ENCODE results near the gene PPP2CA.

The PPP2CA gene

DNA sequence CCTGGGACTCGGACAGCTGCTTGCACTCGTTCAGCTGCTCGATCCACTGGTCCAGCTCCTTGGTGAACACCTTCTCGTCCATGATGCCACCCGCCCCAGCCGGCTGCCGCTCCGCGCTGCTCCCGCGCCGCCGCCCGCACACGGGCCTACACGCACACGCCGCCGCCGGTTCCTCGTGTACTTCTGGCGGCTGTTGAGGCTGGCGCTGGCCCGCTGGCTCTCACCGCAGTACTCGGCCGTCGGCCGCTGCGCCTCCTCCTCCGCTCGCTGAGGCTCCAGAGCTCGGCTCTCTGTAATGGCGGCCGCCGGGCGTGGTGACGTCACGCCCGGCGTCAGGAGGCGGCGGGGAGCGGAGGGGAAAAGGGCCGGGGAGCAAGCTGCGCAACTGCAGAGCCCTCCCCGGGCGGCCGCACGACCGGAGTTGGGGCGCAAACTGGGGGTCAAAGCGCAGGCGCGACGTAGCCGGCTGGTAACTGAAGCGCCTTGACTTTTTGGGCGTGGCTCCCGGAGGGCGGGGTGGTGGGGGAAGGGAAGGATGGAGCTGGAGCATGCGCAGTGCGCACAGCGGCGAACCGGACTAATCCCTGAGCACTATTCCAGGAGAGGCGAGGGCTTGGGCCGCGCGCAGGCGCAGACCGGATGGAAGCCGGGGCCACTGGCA lies at the start of gene PPP2CA:
Gene PPP2CA, minus strand, starts transcription at position 294 of the 661 bp plus-strand sequence. Its CDS starts 212 bp downstream, at position 82.
- H3K27me3 Mint-ChIP-seq (ENCODE audit: low read depth, poor library complexity) = peaks cover 9% of the 10 kb centered on the region
- H3K27ac Mint-ChIP-seq = peak within 1 kb of the TSS; percentile 100
- peak within 1 kb of the TSS; percentile 99 for H3K4me3 Mint-ChIP-seq
- TF ChIP-seq, protein P1, sequence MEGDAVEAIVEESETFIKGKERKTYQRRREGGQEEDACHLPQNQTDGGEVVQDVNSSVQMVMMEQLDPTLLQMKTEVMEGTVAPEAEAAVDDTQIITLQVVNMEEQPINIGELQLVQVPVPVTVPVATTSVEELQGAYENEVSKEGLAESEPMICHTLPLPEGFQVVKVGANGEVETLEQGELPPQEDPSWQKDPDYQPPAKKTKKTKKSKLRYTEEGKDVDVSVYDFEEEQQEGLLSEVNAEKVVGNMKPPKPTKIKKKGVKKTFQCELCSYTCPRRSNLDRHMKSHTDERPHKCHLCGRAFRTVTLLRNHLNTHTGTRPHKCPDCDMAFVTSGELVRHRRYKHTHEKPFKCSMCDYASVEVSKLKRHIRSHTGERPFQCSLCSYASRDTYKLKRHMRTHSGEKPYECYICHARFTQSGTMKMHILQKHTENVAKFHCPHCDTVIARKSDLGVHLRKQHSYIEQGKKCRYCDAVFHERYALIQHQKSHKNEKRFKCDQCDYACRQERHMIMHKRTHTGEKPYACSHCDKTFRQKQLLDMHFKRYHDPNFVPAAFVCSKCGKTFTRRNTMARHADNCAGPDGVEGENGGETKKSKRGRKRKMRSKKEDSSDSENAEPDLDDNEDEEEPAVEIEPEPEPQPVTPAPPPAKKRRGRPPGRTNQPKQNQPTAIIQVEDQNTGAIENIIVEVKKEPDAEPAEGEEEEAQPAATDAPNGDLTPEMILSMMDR (IDR thresholded peaks at IDR 0.05) = no peak
- H3K9me3 Mint-ChIP-seq = no peaks in the 10 kb centered on the region
- peaks cover 48% of the 10 kb centered on the region for H3K4me1 Mint-ChIP-seq
- peak; percentile 99 for DNase-seq
- peaks cover 25% of the 10 kb centered on the region for H3K36me3 Mint-ChIP-seq (ENCODE audit: low read depth)

DNA sequence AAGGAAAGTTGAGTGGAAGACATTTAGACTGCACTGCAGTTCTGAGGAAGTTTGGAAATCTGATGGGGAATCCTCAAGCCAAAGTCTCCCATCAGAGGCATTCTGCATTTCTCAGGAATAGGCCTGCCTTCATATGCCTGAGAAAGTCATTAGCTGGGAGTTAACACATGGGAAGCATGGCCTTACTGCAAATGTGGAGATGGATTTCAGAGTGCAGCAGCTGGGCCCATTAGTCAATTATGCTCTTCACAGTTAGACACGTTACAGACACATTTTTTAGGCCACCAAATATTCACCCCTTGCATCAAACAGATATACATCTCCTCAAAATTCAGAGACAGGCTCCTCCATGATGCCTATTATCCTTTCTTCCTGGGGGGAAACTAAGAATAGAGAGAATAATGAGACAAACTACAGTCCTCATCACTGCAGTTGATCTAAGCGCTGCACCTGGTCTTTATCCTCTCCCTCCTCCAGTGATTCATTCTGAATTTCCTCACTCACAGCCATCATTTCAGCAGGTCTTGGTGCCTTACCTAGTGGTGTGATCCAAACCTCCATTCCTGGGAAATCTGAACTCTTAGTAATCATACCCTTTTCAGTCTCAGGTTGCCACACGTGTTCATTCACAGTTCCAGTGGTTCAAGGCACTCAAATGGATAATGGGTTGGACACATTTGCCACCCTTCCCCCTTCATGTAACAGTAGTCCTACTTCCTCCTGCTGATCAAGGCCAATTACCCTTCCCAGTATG lies 47.9 kb upstream of the PPP2CA start:
- peak overlapping the region; percentile 46 for H3K27ac Mint-ChIP-seq
- TF ChIP-seq, protein P1 (IDR thresholded peaks at IDR 0.05) = no peak
- no peak for DNase-seq
- H3K4me1 Mint-ChIP-seq = peaks cover 22% of the 10 kb centered on the region
- no peak overlapping the region for H3K4me3 Mint-ChIP-seq
- H3K36me3 Mint-ChIP-seq (ENCODE audit: low read depth) = no peaks in the 10 kb centered on the region
- H3K27me3 Mint-ChIP-seq (ENCODE audit: low read depth, poor library complexity) = peaks cover 6% of the 10 kb centered on the region
- peaks cover 12% of the 10 kb centered on the region for H3K9me3 Mint-ChIP-seq

DNA sequence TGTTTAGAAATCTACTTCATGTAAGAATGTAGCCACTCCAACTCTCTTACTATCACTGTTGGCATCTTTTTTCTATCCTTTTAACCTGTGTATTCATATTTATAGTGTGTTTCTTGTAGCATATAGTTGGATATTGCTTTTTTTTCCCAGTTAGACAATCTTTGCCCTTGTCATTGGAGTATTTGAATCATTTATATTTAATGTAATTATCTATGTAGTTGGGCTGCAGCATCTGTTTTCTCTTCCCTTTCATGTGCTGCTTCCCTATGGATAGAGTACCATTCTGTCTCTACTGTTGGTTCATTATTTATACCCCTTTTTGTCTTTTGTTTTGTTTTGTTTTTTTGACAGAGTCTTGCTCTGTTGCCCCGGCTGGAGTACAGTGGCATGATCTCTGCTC lies 45.2 kb upstream of the PPP2CA start:
- Mint-ChIP-seq H3K27me3 (ENCODE audit: low read depth, poor library complexity) (peaks cover 10% of the 10 kb centered on the region), H3K4me1 (peaks cover 19% of the 10 kb centered on the region), H3K9me3 (peaks cover 12% of the 10 kb centered on the region), H3K4me3 (no peak overlapping the region), H3K27ac (no peak overlapping the region), H3K36me3 (ENCODE audit: low read depth) (no peaks in the 10 kb centered on the region)
- no peak for DNase-seq
- TF ChIP-seq, protein P1 (IDR thresholded peaks at IDR 0.05) = no peak

DNA sequence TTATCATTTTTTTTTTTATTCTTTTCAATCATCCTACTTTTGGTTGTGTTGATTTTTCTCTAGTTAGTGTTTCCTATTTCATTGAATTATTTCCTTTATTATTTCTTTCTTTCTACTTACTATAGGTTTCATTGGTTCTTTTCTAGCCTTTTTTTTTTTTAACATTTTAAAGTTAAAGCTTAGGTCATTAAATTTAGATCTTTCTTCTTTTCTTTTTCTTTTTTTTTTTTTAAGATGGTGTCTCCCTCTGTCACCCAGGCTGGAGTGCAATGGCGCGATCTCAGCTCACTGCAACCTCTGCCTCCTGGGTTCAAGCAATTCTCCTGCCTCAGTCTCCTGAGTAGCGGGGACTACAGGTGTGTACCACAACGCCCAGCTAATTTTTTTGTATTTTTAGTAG lies 43.0 kb upstream of the PPP2CA start:
- H3K4me1 Mint-ChIP-seq = peaks cover under 1% of the 10 kb centered on the region
- no peak overlapping the region for H3K4me3 Mint-ChIP-seq
- no peak for DNase-seq
- H3K9me3 Mint-ChIP-seq = peaks cover 28% of the 10 kb centered on the region
- no peak overlapping the region for H3K27ac Mint-ChIP-seq
- TF ChIP-seq, protein P1 (IDR thresholded peaks at IDR 0.05) = no peak
- peaks cover 7% of the 10 kb centered on the region for H3K27me3 Mint-ChIP-seq (ENCODE audit: low read depth, poor library complexity)
- no peaks in the 10 kb centered on the region for H3K36me3 Mint-ChIP-seq (ENCODE audit: low read depth)

DNA sequence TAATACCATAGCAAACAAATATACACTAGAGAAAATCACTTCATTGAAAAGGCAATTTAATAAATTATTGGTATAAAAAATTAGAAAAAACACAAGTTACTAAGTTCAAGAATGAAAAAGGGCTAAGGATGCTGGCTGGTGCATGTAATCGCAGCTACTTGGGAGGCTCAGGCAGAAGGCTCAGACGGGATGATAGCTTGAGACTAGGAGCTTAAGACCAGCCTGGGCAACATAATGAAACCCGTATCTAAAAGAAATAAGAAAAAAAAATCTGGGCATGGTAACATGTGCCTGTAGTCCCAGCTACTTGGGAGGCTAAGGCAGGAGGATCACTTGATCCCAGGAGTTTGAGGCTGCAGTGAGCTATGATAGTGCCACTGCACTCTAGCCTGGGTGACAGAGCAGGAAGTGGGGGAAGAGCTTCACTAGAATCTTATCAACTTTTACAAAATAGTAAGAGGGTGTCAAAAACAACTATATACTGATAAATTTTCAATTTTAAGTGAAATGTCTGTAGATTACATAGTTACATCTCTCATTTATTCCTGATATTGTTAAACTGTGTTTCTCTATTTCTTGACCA lies 42.2 kb upstream of the PPP2CA start:
- TF ChIP-seq, protein P1 (IDR thresholded peaks at IDR 0.05) = no peak
- Mint-ChIP-seq H3K27ac (no peak overlapping the region), H3K4me3 (no peak overlapping the region), H3K36me3 (ENCODE audit: low read depth) (no peaks in the 10 kb centered on the region), H3K4me1 (no peaks in the 10 kb centered on the region), H3K27me3 (ENCODE audit: low read depth, poor library complexity) (peaks cover 7% of the 10 kb centered on the region), H3K9me3 (peaks cover 36% of the 10 kb centered on the region)
- DNase-seq = no peak

Data from nephron progenitor cell (in vitro differentiated cells).